Activated T-cell treated with anti-CD3 and anti-CD28 coated beads, Interleukin-2, amount 50 U/mL, for 72 hours (primary cell): Measurements from ENCODE around the gene KSR1. TPM values are rescaled to one million over a fixed set of nuclear protein-coding genes. Genes with fewer than 3 reads are reported as not detected.
A peak's percentile ranks its signal among the peaks of the same experiment; 100 is the strongest.

Experiments
- ATAC-seq, 2 donors: fragments of 150-1000 bp; cut with Tn5 transposase; replicated peaks in 1 of 2; 2 replicates each; pipeline ENCODE4 v1.10.0; 2021; ENCODE audit warnings: moderate library complexity in 2 of 2, mild to moderate bottlenecking in 1 of 2
- DNase-seq, 2 donors: peaks; one replicate each; pipeline ENCODE4 v3.0.0; 2021 to 2022; ENCODE audit warnings: mixed read lengths in 1 of 2
- H3K27ac Mint-ChIP-seq: one replicate; pipeline ENCODE4 v1.8.0; 2022; ENCODE audit warnings: mild to moderate bottlenecking, moderate library complexity, mixed read lengths
- H3K27me3 Mint-ChIP-seq: one replicate; pipeline ENCODE4 v1.8.0; 2022; ENCODE audit warnings: low read depth, mixed read lengths
- H3K36me3 Mint-ChIP-seq, 2 donors: one replicate each; pipeline ENCODE4 v1.8.0; 2022; ENCODE audit warnings: mixed read lengths in 2 of 2, mild to moderate bottlenecking in 1 of 2; ENCODE audit not compliant: insufficient read depth in 2 of 2
- H3K4me1 Mint-ChIP-seq: one replicate; pipeline ENCODE4 v1.8.0; 2022; ENCODE audit warnings: low read depth, mixed read lengths
- H3K4me3 Mint-ChIP-seq, 2 donors: one replicate each; pipeline ENCODE4 v1.8.0; 2022; ENCODE audit warnings: mild to moderate bottlenecking in 2 of 2, mixed read lengths in 2 of 2, moderate library complexity in 2 of 2
- H3K9me3 Mint-ChIP-seq, 2 donors: one replicate each; pipeline ENCODE4 v1.8.0; 2022; ENCODE audit warnings: mixed read lengths in 2 of 2
- total RNA-seq, 2 donors: library from RNA; stranded (reverse); gene quantifications; one replicate each; pipeline ENCODE4 v1.2.3, GENCODE V29; 2022

The KSR1 gene
- total RNA-seq, 2 donors from 2014 or later = 191 to 296 TPM

DNA sequence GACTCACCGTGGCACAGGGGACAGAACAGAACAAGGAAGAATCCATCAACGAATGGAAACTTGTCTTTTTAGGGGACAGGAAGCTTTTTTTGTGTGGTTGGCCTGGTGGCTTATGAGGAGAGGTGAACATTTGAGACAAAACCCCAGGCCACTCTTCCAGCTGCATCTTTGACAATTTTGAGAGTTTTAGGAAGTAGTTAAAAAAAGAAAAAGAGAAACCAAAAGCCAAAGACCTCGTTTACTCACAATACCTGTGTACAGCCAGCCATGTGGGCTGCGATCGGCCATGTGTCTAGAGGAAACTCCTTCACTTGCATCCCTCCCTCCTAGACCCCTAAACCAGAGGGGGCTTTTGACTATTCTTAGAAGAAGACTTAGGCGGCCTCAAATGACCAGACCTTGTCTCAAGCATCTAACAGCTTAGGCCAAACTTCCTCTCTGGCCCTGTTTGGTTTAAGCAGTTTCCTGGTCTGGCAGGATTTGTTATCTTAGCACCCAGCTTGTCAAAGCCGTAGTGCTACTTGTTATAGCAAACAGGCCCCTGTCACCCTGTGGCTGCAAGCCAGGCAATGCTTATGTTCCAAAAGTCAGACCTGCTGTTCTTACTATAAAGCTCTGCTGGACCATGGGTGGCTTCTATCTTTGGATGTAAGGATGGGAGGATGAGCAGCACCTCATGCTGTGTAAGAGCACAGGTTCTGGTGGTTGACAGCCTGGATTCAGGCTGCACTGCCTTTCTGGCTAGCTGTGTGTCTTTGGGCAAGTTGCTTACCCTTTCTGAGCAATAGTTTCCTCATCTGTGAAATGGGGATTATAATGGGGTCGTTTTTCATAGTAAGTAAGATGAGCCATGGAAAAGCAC, 17.7 kb downstream of the KSR1 start:
- peaks cover 100% of the 10 kb centered on the region for H3K4me1 Mint-ChIP-seq
- H3K4me3 Mint-ChIP-seq = peak overlapping the region; percentile 77 to 78
- peak overlapping the region; percentile 97 for H3K27ac Mint-ChIP-seq
- no peaks in the 10 kb centered on the region for H3K27me3 Mint-ChIP-seq
- DNase-seq (peak; percentile 83 to 92), ATAC-seq (peak; percentile 23 to 35)
- no peaks in the 10 kb centered on the region for H3K9me3 Mint-ChIP-seq
- H3K36me3 Mint-ChIP-seq = peaks cover 8 to 25% of the 10 kb centered on the region in 2 donors

DNA sequence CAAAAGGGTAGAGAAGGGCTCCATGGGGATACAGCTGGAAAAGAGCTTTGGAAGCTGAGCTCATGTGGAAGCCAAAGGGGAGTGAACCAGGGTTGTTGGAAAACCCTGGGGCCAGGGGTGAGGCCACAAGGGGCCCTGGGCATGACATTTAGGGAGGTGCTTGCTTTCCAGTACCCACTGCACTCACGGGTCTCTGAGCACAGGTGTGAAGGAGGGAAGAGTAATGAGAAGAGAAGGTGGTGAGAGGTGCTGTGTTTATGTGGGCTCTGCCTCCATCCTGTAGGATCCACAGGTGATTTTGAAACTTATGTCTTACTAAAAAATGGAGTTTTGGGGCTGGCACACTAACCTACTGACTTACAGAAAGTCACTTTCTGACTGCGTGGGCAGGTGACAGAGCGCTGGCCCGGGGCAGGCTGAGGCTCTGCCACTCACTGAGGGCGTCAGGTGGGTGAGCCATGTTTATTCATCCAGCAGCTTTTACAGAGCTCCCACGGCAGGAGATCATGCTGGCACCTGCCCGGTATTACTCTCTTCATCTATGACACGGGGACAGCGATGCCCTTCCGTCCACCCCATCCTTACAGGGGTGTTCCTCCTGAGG, 18.9 kb downstream of the KSR1 start:
- H3K4me3 Mint-ChIP-seq = peak overlapping the region; percentile 82 to 84
- DNase-seq = peak; percentile 76 to 85
- no peaks in the 10 kb centered on the region for H3K9me3 Mint-ChIP-seq
- H3K27me3 Mint-ChIP-seq = no peaks in the 10 kb centered on the region
- peaks cover 100% of the 10 kb centered on the region for H3K4me1 Mint-ChIP-seq
- peak overlapping the region; percentile 58 for H3K27ac Mint-ChIP-seq
- H3K36me3 Mint-ChIP-seq = peaks cover 4 to 22% of the 10 kb centered on the region in 2 donors
- peak; percentile 38 to 48 for ATAC-seq

DNA sequence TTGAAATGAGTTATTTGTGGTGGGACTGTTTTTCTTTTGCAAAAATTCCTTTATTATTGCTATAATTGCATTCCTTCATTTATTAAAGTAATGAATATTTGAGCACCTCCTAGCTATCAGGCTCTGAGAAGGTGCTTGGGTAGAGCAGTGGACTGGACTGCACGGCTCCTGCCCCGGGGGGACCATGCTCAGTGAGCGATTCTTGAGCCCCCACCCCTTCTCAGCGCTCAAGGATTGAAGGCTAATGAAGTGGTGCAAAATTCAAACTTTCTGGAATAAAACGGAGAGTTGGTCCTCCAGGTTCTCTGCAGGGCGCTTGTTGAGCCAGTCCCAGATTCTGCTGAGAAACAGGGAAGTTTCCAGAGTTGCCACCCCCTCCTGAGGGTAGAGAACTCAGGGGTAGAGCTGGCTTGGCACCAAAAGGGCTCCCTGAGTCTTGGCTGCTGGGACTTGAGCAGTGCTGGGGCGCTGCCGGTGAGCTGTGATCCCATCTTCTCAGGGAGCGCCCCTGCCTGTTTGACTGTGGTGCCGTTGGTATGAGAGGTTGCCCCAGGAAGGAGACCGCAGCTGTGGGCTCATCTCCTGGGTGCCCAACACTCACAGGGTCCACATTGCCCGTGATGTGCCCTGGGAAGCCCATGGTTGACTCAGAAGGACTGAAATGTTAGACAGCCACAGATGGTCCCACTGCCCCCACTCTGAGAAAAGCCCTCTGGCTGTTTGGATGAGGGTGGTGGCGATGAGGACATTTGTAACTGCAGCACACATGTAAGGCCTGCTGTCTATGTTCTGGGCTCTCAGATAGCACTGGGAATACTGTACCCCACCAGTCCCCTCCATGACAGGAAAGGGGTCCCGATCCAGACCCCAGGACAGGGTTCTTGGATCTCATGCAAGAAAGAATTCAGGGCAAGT, 20.0 kb downstream of the KSR1 start:
- H3K27me3 Mint-ChIP-seq = no peaks in the 10 kb centered on the region
- DNase-seq (no peak), ATAC-seq (no peak)
- H3K9me3 Mint-ChIP-seq = no peaks in the 10 kb centered on the region
- peak overlapping the region; percentile 82 to 84 for H3K4me3 Mint-ChIP-seq
- peaks cover 100% of the 10 kb centered on the region for H3K4me1 Mint-ChIP-seq
- H3K36me3 Mint-ChIP-seq = peaks cover 2 to 15% of the 10 kb centered on the region in 2 donors
- peak overlapping the region; percentile 58 for H3K27ac Mint-ChIP-seq

DNA sequence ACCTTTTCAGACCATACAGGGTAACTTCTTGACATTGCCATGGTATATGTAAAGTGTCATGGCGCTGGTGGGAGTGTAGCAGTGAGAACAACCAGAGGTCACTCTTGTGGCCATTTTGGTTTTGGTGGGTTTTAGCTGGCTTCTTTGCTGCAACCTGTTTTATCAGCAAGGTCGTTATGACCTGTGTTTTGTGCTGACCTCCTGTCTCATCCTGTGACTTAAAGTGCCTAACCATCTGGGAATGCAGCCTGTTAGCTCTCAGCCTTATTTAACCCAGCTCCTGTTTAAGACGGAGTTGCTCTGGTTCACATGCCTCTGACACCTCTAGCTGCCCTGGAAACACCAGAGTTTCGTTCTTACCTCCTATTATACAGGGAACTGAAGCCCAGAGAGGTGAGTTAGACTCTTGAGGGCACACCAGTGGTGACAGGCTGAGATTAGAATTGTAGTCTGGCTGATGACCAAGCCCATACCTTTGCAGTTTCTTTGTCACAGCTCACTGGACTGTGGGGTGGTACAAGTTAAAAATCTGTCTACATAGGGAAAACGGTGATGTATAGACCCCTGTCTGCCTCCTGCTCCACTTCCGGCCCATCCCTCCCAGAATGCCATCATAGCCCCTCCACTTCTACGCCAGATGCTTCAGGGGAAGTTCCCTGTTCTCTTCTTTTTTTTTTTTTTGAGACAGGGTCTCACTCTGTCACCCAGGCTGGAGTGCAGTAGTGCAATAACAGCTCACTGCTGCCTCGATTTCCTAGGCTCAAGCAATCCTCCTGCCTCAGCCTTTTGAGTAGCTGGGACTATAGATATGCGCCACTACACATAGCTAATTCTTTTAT, 21.0 kb downstream of the KSR1 start:
- no peak for ATAC-seq
- no peak for DNase-seq
- Mint-ChIP-seq H3K27ac (no peak overlapping the region), H3K4me1 (peaks cover 100% of the 10 kb centered on the region), H3K27me3 (no peaks in the 10 kb centered on the region), H3K4me3 (peak overlapping the region; percentile 24 to 29), H3K9me3 (no peaks in the 10 kb centered on the region), H3K36me3 (peaks cover 2 to 12% of the 10 kb centered on the region in 2 donors)

DNA sequence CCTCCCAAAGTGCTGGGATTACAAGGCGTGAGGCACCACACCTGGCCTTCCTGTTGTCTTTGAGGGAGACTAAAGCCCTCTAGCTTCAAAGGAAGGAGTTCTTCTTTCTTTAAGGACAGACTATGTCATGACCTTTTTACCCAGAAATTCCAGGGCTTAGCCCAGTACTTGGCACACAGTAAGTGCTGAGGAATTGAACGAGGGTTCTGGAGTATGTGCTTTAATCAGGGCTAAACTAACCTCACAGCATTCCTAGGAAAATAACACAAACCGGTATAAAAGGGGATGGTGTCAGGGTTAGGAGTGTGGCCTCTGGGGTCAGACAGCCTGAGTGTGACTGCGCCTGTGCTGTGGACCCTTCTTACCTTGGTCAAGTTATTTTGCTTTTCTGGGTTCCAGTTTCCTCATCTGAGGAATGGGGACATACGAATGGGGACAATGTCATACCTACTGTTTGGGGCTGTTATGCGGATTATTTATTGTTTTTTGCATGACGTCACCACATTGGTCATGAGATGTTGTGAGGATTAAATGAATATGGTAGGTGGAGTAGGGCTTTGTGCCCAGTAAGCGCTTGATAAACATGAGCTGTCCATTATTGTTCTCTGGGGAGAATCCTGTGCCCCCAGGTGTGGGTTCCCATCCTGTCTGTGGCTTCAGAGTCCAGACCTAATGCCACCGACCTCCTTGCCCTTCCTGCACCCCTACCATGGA, 21.9 kb downstream of the KSR1 start:
- H3K9me3 Mint-ChIP-seq = no peaks in the 10 kb centered on the region
- peak overlapping the region in 1 of 2 donors; percentile 21 for H3K4me3 Mint-ChIP-seq
- H3K4me1 Mint-ChIP-seq = peaks cover 100% of the 10 kb centered on the region

DNA sequence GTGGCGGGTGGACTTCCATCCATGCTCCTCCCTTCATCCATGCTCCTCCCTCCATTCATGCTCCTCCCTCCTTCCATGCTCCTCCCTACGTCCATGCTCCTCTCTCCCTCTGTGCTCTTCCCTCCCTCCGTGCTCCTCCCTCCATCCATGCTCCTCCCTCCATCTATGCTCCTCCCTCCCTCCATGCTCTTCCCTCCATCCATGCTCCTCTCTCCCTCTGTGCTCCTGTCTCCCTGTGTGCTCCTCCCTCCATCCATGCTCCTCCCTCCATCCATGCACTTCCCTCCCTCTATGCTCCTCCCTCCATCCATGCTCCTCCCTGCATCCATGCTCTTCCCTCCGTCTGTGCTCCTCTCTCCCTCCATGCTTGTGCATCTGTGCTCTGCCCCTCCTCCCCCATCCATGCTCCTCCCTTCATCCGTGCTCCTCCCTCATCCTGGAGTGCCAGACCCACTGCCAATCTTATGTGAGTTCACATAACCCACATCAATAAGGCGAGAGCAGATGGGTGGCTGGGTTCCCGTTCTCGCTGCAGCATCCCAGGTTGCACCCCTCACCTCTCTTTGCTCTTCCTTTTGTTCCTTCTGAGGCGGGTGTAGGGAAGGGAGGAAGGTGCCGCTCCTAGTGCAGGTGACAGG, 22.8 kb downstream of the KSR1 start:
- Mint-ChIP-seq H3K9me3 (no peaks in the 10 kb centered on the region), H3K27ac (no peak overlapping the region), H3K27me3 (no peaks in the 10 kb centered on the region), H3K4me1 (peaks cover 91% of the 10 kb centered on the region), H3K4me3 (peak overlapping the region in 1 of 2 donors; percentile 60), H3K36me3 (peaks cover 2 to 15% of the 10 kb centered on the region in 2 donors)
- DNase-seq = no peak
- no peak for ATAC-seq

More for the DNA sequence above, 21.9 kb downstream of the KSR1 start:
- no peak for DNase-seq
- H3K27me3 Mint-ChIP-seq = no peaks in the 10 kb centered on the region
- H3K27ac Mint-ChIP-seq = no peak overlapping the region
- H3K36me3 Mint-ChIP-seq = peaks cover 2 to 13% of the 10 kb centered on the region in 2 donors
- no peak for ATAC-seq

DNA sequence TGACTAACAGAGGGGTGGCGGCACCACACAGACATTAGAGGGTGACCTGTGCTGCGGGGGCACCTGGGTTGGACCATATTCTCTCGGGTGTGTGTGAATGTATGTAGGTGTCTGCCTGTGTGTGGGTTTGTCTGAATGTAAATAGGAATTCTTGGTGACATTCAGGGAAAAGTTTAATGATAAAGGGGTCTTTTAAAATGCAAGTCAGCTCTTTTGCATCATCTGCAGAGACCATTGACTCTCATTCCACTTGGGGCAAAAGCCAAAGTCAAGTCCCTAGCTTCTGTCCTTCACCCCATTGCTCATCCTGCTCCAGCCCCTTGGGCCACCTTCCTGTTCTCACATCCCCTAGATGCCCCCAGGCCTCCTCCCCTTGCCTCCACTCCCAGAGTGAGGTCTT, 23.6 kb downstream of the KSR1 start:
- Mint-ChIP-seq H3K4me3 (peak overlapping the region; percentile 60 to 73), H3K9me3 (no peaks in the 10 kb centered on the region), H3K27me3 (no peaks in the 10 kb centered on the region), H3K27ac (peak overlapping the region; percentile 30), H3K4me1 (peaks cover 83% of the 10 kb centered on the region), H3K36me3 (peaks cover 2 to 13% of the 10 kb centered on the region in 2 donors)
- DNase-seq = no peak
- ATAC-seq = no peak

DNA sequence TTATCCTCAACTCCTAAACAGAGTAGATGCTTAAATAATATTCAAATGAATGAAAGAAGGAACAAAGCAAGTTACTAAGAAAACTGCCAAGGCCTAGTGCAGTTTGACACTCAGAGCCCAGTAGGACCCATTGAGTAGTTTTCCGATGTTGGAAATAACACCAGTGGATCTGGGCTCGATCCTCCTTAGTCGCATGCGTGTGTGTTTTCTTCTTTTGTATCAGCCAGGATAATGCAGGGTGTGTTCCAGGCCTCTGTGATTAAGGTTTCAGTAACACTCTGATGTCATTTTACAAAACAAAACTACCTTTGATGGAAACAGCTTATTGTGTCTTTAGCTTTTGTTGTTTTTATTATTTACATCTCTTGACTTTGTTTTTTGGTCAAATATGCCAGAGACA, 24.5 kb downstream of the KSR1 start:
- Mint-ChIP-seq H3K27ac (peak overlapping the region; percentile 94), H3K27me3 (no peaks in the 10 kb centered on the region), H3K9me3 (no peaks in the 10 kb centered on the region), H3K36me3 (peaks cover 2 to 8% of the 10 kb centered on the region in 2 donors), H3K4me1 (peaks cover 79% of the 10 kb centered on the region), H3K4me3 (peak overlapping the region; percentile 60 to 73)
- no peak for DNase-seq
- peak; percentile 38 to 50 for ATAC-seq

DNA sequence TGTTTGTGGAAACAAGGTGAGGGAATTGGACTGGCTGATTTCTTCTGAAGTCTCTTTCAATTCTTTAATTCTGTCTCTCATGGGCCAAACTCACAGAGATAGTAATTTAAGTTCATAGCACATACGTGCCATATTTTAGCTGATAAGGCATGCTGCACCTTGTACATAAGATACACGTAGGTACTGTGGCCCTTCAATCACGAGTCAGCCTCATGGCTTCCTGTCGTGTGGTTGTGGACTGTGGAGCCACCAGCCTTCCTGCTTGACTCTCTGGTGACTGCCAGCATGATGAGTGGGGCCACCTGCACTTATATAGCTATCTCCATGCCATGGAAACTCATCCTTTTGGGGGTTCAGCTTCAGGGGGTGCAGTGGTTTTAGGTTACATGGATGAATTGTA, 25.1 kb downstream of the KSR1 start:
- no peaks in the 10 kb centered on the region for H3K27me3 Mint-ChIP-seq
- ATAC-seq (peak; percentile 89), DNase-seq (peak; percentile 61 to 64)
- H3K4me3 Mint-ChIP-seq = peak overlapping the region; percentile 33 to 85
- H3K27ac Mint-ChIP-seq = peak overlapping the region; percentile 94
- H3K9me3 Mint-ChIP-seq = no peaks in the 10 kb centered on the region
- H3K4me1 Mint-ChIP-seq = peaks cover 72% of the 10 kb centered on the region
- H3K36me3 Mint-ChIP-seq = peaks cover 2 to 9% of the 10 kb centered on the region in 2 donors

DNA sequence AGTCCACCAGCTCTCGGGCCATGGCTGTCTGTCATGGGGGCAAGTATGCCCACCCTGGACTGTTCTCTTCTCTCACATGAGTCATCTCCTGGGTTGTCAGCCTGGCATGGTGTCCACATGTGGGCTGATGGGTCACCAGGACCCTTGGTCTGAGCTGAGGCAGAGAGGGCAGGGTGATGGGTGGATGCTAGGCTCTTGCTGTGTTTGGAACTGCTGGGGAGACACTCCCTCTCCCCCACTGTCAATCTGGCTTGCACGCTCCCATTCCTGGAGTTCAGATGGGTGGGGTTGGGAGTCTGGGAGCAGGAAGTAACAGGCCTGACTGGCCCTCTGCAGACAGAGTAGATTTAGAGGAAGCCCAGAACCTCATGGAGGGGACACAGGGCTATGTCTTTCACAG, 28.9 kb downstream of the KSR1 start:
- Mint-ChIP-seq H3K9me3 (no peaks in the 10 kb centered on the region), H3K27ac (no peak overlapping the region), H3K4me3 (no peak overlapping the region), H3K27me3 (no peaks in the 10 kb centered on the region), H3K4me1 (peaks cover 47% of the 10 kb centered on the region), H3K36me3 (peaks cover 0 to 21% of the 10 kb centered on the region in 2 donors)
- no peak for ATAC-seq
- no peak for DNase-seq

DNA sequence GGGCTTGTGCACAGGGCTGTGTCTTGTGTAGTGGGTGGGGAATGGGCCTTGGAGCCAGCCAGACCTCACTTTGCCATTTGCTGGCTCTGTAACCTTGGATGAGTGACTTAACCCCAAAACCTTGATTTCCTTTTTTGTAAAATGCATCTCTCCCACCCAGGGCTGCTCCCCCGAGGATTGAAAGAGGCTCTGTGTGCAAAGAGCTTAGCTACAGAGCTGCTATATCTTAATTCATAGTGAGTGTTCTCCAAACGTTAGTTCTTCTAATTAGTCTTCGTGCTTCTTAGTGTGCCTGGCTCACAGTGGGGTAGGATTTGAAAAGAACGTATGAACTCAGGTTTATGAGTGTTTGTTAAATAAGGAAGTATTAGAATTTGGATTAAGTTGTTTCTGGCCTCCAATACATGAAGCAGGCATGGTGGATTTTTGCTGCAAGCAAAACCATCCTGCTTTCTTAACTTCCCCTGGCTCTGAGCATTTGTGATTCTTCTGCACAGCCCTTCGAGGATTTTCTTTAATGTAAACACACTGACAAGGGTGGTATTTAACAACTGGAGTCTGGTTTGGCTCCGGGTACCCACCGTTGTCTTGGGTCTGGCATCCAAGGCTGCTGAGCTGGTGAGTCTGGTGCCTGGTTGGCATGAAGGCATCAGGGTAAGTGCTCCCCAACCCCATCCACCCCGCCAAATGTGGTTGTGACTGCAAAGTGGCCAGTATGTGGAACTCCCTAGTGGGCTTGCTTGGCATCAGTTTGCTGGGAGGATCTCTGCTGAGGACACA, 29.7 kb downstream of the KSR1 start:
- Mint-ChIP-seq H3K27ac (no peak overlapping the region), H3K4me3 (no peak overlapping the region)

More for the DNA sequence above, 29.7 kb downstream of the KSR1 start:
- no peaks in the 10 kb centered on the region for H3K27me3 Mint-ChIP-seq
- ATAC-seq = no peak
- peaks cover 39% of the 10 kb centered on the region for H3K4me1 Mint-ChIP-seq
- H3K9me3 Mint-ChIP-seq = no peaks in the 10 kb centered on the region
- no peak for DNase-seq
- peaks cover 0 to 21% of the 10 kb centered on the region in 2 donors for H3K36me3 Mint-ChIP-seq
